Measurements from ENCODE around the gene CDK3.
"Not testable (repeated sequence)": the region's sequence is repeated elsewhere in the genome, so short reads cannot be mapped to it uniquely, and the experiment has no call there.

CDK3 gene

DNA sequence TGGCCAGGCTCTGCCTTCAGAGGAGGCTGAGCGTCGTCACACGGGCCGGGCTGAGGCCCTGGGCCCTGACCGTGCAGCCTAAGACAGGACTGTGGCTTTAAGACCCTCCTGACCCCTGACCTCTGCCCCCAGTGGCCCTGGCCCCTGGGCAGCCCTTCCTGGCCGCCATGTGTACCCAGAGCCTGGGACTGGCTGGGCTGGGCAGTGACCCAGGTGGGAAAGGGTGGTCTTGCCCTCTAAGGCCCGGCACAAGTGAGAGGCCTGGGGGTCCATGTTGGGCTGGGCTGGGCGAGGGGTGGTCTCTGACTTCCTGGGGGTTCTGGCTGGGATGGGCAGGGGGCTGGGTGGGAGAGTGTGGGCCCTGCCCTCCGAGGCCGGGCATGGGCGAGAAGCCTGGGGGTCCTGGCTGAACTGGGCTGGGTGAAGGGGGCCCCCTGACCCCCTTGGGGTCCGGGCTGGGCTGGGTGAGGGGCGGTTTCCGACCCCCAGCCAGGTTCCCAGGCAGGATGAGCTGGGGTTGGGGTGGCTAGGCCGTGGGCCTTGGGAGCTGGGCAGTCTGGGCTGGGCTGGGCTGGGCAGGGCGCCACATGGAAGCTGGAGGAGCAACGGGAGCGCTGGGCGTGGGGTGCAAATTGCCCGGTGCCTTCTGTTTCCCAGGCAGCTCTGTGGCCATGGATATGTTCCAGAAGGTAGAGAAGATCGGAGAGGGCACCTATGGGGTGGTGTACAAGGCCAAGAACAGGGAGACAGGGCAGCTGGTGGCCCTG lies at the start of gene CDK3:
Gene CDK3, plus strand, starts transcription at position 101 of the 767 bp plus-strand sequence. Its CDS starts 571 bp downstream, at position 672.
- DNase-seq, result no peak

DNA sequence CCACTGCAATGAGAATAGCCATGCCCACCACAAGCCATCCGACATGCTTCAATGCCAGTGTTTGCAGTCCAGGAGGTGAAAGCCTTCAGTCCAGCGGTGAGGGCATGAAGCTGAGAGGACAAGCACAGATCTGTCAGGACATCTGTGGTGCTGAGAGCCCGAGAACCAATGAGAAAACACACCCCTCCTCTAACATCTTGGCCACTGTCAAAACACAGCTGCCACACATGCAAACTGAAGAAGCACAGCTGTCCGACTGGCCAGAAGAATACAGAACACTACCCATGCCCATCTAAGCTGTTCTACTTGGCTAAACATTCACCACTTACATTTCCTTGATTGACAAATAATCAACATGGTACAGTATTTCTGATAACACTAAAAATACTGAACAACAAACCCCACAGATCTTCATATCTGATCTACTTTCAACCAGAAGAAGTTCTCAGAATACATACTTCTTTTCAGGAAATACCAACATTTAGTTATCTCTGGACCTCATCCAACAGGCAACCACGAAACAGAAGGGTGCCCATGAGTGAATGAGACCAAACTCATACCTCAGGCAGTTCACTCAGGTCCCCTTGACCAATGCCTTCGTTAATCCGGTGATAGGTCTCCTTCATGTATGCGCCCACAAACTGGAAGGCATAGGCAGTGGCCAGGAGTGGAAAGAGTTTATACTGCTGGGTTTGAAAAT lies 49.6 kb upstream of the CDK3 start:
- no peak for DNase-seq

DNA sequence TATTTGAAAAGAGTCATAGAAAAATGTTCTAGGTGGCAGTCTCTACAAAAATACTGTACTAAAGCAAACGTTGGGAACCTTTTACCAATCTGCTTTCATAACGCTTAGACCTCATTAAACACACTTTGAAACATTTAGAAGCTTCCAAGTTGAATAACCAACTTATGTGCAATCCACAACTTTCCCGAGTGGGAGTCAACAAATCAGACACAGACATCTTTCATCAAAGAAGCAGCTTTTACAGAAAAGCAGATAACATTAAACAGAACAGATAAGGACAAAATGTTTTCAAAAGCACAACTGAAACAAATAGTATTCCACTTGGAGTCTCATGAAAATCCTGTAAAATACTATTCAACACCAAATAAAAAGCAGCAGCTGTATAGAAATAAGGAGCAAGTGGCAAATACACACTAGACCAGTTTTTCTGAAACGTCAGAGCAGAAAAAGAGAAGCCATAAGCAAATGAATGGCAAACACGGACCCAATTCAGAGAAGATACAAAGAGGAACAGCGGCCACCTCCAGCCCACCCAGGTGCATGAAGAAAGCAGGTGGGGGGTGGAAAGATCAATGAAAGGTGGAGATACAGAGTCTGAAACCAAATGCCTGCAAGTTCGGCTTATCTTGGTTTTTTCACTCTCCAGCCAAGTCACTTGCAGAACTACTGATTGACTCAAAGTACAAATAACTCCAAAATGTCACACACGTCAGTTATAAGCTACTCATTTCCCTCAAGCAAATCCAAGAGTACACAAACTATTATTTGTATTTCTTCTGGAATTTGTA lies 41.4 kb upstream of the CDK3 start:
- DNase-seq, result no peak

DNA sequence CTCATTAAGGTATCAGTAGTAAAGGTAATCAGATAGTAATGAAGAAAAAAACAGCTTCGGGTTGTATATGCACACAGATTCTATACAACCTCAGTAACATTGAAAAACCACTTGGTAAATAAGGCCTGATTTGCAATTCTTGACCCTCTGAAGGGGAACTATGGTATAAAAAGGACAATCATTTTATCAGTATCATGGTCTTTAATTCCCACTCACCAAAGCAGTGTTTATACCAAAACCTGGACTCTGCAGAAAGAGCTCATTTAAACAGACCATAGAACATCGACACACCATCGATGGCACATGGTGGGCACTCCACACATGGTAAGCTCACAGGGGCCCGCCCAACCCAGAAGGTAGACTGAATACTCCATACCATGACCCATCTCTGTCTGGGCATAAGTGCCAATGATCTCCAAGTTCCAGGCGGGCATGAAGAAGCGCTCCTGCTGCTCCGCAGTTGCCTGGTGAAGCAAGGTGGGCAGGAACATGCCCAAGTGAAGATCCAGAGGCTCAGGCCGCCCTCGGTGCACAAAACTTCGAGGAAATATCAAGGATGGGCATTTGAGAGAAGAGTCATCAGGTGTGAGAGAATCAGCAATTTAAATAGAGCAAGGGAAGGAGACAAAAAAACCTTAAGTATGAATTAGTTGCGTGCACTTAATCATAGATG lies 40.7 kb upstream of the CDK3 start:
- no peak for DNase-seq

DNA sequence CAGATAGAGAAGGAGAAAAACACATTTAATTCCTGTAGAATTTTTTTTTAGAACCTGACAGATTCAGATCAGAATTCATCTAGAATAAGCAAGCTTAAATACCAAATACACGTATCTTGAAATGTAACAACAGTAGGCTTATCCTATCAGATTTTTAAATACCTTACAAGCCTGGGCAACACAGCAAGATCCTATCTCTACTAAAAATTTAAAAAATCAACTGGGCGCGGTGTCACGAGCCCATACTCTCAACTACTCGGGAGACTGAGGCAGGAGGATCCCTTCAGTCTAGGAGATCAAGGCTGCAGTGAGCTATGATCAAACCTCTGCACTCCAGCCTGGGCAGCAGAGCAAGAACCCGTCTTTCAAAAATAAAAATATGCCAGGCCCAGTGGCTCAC lies 35.2 kb upstream of the CDK3 start:
- no peak for DNase-seq

DNA sequence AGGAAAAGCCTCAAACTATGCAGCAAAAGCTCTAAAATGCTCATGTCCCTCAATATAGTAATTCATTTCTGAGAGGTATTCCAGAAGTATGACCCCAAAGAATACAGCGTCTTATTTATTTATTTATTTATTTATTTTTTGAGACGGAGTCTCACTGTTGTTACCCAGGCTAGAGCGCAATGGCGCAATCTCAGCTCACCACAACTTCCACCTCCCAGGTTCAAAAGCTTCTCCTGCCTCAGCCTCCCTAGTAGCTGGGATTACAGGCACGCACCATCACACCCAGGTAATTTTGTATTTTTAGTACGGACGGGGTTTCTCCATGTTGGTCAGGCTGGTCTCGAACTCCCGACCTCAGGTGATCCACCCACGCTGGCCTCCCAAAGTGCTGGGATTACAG lies 31.6 kb upstream of the CDK3 start:
- DNase-seq, result not testable (repeated sequence)

DNA sequence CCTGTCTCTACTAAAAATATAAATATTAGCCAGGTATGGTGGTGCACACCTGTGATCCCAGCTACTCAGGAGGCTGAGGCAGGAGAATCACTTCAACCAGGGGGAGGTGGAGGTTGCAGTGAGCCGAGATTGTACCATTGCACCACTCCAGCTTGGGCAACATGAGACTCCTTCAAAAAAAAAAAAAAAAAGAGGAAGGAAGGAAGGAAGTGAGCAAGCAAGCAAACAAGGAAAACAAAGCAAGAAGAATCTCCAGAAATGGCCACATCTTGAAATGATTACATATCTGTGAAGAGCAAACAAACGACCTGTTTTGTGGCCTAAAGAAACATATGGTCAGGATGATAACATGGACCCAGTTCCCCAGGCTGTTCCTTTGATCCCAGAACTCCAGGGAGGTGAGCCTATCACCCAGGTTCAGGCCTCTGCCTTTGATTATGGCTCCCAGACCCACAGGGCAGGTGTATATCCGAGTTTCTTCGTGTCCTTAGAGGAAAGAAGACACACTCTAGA lies 30.6 kb upstream of the CDK3 start:
- DNase-seq, result no peak

DNA sequence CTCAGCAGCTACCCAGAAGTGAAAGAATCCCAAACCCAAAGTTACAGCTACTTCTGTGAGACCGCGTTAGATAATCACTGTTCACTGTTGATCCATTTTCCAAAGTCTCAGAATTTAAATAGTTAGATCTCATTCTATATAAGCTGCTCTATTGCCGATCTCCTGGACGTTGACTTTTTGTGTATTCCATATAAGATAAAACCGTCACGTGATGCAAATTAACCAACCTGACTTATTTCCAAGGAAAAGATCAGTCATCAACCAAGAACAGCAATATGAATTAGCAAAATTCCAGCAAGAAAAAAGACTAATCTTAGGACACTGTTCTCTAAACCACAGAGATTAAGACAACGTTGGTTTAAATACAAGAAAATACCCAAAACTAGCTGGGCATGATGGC lies 30.0 kb upstream of the CDK3 start:
- no peak for DNase-seq

DNA sequence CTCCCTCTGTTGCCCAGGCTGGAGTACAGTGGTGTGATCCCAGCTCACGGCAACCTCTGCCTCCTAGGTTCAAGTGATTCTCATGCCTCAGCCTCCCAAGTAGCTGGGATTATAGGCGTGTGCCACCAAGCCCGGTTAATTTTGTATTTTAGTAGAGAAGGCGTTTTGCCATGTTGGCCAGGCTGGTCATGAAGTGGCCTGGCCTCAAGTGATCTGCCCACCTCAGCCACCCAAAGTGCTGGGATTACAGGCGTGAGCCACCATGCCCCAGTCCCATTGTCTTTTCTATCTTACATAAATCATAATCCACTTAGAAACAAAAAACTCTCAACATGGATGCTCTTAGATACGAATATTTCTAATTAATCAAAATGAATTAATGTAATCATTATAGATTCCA lies 25.5 kb upstream of the CDK3 start:
- not testable (repeated sequence) for DNase-seq

DNA sequence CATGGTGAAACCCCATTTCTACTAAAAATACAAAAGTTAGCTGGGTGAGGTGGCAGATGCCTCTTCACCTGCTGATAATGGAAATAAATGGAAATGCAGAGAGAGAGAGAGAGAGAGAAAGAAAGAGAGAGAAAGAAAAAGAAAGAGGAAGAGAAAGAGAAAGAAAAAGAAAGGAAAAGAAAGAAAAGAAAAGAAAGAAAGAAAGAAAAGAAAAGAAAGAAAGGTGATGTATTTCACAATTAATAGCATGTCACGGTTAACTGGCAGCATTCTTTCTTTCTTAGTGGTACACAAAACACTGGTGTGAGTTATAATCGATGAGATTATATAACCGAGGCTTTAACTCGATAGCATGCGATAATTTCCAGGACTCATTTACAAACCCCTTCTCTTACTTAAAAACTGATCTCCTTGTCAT lies 24.9 kb upstream of the CDK3 start:
- no peak for DNase-seq

DNA sequence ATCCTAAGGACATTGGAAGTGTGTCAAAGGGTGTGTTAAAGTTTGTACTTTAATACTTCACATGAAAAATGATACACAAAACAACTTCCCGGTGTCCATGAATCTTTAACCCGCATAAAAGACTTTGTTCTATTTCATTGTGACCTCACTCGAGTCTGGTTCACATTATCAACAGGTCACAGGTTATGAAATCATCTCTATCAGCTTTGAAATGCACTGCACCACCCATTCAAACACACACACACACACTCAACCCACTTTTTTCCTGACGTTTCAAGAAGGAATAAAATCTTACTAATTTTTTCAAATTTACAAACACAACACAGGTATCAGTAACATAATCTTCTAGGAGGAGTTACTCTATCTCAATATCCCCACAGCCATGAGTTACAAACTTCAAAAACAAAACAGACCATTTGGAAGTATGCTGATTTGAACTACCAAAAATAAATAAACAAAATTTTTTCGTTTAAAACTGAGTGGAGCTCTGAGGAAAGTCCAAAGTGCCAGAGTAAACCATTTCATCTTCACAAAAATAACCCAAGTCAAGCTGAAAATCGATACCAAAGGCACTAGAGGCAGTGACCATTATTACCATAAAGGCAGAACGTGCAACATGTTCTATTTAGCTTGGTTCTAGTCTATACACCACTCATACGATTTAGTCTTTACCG lies 24.3 kb upstream of the CDK3 start:
- DNase-seq, result no peak

DNA sequence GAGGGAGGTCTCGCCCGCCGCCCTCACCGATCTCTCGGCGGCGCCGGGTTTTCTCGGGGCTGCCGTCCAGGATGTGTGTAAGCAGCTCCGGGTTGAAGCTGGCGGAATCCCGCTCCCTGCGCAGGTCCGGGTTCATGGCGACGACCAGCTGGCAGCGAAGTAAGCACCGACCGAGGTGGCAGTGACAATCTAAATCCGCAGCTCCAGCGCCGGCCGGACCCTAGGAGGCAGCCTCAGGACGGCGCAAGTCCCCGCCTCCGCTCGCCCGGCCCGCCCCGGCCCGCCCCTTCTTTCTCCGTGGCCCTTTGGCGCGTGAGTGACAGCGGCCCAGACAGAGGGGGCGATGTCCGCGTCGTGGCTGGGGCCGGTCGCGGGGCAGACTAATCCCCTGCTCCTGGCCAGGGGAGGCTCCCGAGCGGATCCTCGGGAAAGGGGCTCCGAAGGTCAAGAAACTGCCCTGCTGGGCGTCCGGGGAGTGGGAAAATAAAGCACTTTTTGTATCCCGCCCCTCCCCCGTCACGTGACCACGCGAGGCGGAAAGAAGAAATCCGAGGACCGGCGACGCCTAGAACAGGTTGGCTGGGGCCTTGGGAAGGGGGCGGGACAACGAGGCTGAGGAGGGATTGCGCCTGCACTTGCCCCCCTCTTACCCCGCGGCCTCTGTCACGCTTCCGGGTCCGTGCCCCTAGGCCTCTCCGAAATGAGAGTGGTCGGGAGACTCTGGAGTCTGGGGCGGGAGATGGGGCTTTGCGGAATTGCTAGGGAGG lies 21.5 kb upstream of the CDK3 start, which contains the start of the genes ACOX1 and TEN1:
Gene ACOX1, minus strand, starts transcription at position 229 of the 767 bp plus-strand sequence. Its CDS starts 93 bp downstream, at position 136.
Gene TEN1, plus strand, starts transcription at position 303 of the 767 bp plus-strand sequence. CDS start 6,953 bp downstream, outside the sequence.
- DNase-seq, result peak; percentile 97

DNA sequence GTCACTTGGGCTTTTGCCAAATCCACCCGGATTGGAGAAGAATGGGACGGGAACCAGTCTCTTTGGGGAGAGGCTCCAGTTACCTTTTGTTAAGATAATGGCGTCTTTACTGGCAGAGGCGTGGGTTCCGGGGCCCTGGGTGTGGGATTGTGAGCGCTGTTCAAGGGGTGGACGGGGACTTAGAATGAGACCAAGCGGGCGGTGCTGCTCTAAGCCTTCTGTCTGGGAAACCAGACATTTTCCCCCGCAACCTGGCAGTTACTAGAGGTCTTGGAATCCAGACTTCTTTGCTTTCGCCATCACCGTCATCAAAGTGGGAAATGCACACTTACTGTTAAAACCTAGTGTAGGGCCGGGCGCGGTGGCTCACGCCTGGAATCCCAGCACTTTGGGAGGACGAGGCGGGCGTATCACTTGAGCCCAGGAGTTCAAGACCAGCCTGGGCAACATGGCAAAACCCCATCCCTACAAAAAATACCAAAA lies 20.9 kb upstream of the CDK3 start:
- DNase-seq, result no peak

DNA sequence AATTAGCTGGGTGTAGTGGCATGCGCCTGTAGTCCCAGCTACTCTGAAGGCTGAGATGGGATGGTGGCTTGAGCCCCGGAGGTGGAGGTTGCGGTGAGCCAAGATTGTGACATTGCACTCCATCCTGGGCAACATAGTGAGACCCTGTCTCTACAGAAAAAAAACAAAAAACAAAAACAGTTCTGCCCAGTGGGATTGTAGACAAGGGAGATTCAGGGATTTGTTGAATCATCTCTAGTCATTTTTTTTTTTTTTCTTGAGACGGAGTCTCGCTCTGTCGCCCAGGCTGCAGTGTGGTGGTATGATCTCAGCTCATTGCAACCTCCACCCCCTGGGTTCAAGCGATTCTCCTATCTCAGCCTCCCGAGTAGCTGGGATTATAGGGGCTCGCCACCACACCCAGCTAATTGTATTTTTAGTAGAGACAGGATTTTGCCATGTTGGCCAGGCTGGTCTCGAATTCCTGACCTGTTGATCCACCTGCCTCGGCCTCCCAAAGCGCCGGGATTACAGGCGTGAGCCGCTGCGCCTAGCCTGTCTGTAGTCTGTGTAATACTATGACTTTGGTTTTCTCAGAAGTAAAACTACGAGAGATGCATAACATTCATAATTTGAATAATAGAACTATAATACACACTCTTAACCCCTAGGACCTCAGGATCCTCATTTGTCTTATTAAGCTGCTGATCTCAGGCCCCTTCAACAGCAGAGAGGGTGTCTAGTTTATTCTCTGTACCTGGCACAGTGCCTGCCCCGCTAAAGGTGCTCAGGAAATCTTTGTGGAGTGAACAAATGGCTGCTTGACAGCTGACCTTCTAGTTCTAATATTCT lies 20.3 kb upstream of the CDK3 start:
- DNase-seq, result no peak

DNA sequence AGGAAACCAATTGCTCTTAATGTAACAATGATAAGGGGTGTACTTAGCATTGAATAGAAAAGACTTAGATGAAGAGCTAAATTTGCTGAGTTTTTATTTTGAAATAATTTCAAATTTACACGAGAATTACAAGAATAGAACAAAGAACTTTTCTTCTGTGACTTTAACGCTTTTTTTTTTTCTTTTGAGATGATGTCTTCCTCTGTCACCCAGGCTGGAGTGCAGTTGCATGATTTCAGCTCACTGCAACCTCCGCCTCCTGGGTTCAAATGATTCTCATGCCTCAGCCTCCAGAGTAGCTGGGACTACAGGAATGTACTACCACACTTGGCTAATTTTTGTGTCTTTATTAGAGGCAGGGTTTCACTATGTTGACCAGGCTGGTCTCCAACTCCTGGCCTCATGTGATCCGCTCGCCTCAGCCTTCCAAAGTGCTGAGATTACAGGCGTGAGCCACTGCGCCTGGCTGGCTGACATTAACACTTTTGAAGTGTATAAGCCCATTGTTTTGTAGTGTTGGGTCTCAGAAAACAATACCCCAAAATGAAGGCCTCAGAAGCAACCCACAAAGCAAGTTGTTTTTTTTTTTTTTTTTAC lies 19.5 kb upstream of the CDK3 start:
- no peak for DNase-seq

DNA sequence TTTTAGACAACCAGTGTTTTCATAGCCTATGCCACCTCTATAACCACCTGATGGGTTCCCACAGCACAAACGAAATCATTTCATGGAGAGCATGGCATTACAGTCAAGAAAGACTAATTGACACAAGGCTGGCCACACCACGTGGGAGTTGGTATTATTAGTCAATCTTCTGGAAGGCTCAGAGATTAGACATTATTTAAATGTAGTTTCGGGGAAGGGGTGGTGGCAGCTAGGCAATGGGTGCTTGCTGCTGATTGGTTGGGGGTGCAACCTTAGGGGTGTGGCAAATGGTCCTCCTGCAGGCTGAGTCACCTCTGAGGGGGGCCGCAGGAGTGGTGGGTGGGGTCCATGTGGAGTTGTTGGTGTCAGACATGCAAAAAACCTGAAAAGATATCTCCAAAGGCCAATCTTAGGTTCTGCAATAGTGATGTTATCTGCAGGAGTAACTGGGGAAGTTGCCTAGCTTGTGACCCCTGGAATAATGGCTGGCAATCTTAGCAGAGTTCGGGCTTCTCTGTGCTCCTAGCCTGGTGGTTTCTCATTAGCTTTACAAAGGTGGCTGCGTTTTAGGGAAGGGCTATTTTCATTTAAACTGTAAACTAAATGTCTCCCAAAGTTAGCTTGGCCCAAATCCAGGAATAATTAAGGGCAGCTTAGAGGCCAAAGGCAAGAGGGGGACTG lies 17.0 kb upstream of the CDK3 start:
- no peak for DNase-seq

DNA sequence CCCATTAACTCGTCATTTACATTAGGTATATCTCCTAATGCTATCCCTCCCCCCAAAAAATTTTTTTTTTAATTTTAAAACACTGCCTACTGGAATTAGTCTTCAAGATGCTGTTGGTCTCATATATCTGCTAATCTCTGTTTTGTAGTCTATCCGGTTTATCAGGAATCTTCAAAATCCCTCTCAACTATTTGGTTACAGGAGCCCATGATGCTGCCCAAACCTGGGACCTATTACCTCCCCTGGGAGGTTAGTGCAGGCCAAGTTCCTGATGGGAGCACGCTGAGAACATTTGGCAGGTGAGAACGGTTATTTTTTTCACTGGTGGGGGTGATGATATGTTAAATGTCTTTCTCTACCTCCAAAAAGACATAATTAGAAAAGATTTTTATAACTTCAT lies 14.7 kb upstream of the CDK3 start:
- DNase-seq, result no peak

DNA sequence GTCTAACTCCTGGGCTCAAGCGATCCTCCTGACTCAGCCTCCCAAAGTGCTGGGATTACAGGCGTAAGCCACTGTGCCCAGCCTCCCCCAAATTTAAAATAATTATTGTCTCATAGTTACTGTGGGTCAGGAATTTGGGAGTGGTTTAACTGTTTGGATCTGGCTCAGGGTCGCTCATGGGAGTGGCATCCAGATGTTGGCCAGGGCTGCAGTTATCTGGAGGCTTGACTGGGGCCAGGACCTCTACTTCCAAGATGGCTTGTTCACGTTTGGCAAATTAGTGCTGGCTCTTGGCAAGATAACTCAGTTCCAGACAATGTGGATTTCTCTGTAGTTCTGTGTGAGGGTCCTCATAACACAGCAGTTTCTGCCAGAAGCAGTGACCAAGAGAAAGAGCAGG lies 13.6 kb upstream of the CDK3 start:
- DNase-seq, result no peak

DNA sequence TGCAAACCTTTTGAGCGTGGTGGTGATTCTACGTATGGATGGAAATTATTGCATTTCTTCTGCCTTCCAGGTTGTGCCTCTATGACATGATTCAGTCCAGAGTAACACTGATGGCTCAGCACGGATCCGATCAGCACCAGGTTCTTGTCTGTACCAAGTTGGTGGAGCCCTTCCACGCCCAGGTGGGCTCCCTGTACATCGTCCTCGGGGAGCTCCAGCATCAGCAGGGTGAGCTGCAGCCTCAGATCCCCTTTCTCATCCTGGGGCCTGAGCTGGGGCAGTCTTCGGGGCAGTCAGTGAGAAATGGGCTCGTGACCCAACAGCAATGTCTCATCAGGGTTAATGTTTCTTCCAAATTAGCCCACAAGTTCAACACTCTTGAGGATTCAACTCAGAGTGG lies 9.3 kb upstream of the CDK3 start:
- DNase-seq, result no peak
